Thoracic aorta (tissue), 2 donors: Measurements from ENCODE around the gene ABCC12. TPM values are rescaled to one million over a fixed set of nuclear protein-coding genes. Genes with fewer than 3 reads are reported as not detected.

Experiments
- ATAC-seq: fragments of 150-250 bp; one replicate; pipeline ENCODE4 v1.8.0; 2017; ENCODE audit warnings: low read depth; ENCODE audit not compliant: insufficient number of reproducible peaks, low FRiP score
- DNase-seq: peaks from one replicate; pipeline ENCODE4 v3.0.0-alpha.2; 2020; ENCODE audit warnings: low spot score
- H3K27ac ChIP-seq, 2 donors: fragments of 200-600 bp; sonication (generic); 1 replicate in 1 of 2; 2 replicates in 1 of 2; pipeline ENCODE4 v1.5.1; 2016; ENCODE audit warnings: mild to moderate bottlenecking in 2 of 2, moderate library complexity in 2 of 2
- H3K27me3 ChIP-seq: fragments of 200-600 bp; sonication (generic); replicated peaks from 2 replicates; pipeline ENCODE4 v1.6.0; 2016; ENCODE audit warnings: mild to moderate bottlenecking; ENCODE audit not compliant: insufficient read depth
- H3K36me3 ChIP-seq: fragments of 200-600 bp; sonication (generic); one replicate; pipeline ENCODE4 v1.5.1; 2016
- H3K4me1 ChIP-seq, 2 donors: fragments of 200-600 bp; sonication (generic); 1 replicate in 1 of 2; 2 replicates in 1 of 2; pipeline versions ENCODE4 v1.5.1 to v1.6.0; 2016; ENCODE audit warnings: low read depth in 2 of 2, mild to moderate bottlenecking in 1 of 2; ENCODE audit not compliant: control insufficient read depth in 1 of 2
- H3K4me3 ChIP-seq: fragments of 200-600 bp; sonication (generic); 2 replicates; pipeline ENCODE4 v1.5.1; 2016; ENCODE audit warnings: mild to moderate bottlenecking
- H3K9me3 ChIP-seq: fragments of 200-600 bp; sonication (generic); 2 replicates; pipeline ENCODE4 v1.5.1; 2016
- total RNA-seq, 2 donors: library from RNA; depleted of rRNA; stranded (reverse); fragments of >200 nt; gene quantifications; one replicate each; pipeline versions ENCODE4 v1.1.0 to v1.2.3, GENCODE V29; 2016
- TF ChIP-seq, protein P1 (sequence below): fragments of 200-600 bp; sonication (generic); IDR thresholded peaks from one replicate; pipeline ENCODE4 v1.5.1; 2019; ENCODE audit warnings: antibody characterized with exemption

Gene ABCC12
- total RNA-seq, 2 donors from 2014 or later, result not detected

GRCh38 chr16:48157794-48158193 lies 2.0 kb upstream of the ABCC12 start:
- no peaks in the 10 kb centered on the region for H3K4me1 ChIP-seq
- no peak for DNase-seq
- no peak overlapping the region for H3K27ac ChIP-seq
- ATAC-seq, result no peak
- no peaks in the 10 kb centered on the region for H3K9me3 ChIP-seq
- TF ChIP-seq, protein P1, sequence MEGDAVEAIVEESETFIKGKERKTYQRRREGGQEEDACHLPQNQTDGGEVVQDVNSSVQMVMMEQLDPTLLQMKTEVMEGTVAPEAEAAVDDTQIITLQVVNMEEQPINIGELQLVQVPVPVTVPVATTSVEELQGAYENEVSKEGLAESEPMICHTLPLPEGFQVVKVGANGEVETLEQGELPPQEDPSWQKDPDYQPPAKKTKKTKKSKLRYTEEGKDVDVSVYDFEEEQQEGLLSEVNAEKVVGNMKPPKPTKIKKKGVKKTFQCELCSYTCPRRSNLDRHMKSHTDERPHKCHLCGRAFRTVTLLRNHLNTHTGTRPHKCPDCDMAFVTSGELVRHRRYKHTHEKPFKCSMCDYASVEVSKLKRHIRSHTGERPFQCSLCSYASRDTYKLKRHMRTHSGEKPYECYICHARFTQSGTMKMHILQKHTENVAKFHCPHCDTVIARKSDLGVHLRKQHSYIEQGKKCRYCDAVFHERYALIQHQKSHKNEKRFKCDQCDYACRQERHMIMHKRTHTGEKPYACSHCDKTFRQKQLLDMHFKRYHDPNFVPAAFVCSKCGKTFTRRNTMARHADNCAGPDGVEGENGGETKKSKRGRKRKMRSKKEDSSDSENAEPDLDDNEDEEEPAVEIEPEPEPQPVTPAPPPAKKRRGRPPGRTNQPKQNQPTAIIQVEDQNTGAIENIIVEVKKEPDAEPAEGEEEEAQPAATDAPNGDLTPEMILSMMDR, result no peak
- no peaks in the 10 kb centered on the region for H3K27me3 ChIP-seq
- H3K36me3 ChIP-seq, result no peaks in the 10 kb centered on the region
- no peak overlapping the region for H3K4me3 ChIP-seq

DNA sequence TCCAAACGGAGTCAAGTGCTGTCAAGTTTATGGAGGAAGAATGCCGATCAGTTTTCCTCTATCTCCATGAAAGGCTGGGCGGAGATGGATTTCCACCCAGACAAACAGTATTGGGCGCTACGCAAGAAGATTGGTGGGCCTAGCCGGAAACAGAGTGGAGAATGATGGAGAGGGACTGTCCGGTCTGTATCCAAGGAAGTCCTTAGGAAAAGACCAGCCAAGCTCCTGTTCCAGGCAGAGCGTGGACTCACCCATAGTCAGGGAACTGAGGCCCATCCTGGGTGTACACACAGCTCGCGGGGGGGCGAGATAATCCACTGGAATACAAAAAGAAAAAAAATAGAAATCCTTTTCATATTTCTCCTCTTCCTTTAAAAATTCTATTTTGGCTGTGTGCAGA lies 1.5 kb upstream of the ABCC12 start:
- ATAC-seq (no peak), DNase-seq (no peak)
- H3K27ac ChIP-seq, result no peak overlapping the region
- H3K27me3 ChIP-seq, result no peaks in the 10 kb centered on the region
- no peaks in the 10 kb centered on the region for H3K9me3 ChIP-seq
- no peak overlapping the region for H3K4me3 ChIP-seq
- H3K4me1 ChIP-seq, result no peaks in the 10 kb centered on the region
- no peaks in the 10 kb centered on the region for H3K36me3 ChIP-seq
- TF ChIP-seq, protein P1, result no peak

DNA sequence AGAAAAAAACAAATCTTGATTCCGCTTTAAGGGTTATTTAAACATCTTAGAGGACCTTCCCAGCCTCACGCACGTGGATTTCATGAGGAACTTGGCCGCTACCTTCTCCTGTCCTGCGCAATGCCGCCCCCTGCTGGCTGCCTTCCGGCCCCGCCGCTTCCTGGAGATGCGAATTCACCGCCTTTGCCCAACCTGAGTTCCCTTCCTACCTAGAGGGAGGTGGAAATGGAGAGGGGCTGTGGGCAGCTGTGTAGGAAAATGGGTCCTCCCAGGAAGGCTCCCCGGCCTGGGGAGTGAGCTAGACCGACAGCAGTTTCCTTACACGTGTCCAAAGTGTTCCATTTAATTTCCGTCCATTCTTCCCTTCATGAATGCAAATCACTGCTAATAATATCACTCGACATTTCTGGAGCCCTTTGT lies 1.0 kb upstream of the ABCC12 start:
- Histone ChIP-seq H3K4me3 (no peak overlapping the region), H3K4me1 (no peaks in the 10 kb centered on the region), H3K9me3 (no peaks in the 10 kb centered on the region), H3K27me3 (no peaks in the 10 kb centered on the region), H3K36me3 (no peaks in the 10 kb centered on the region), H3K27ac (no peak overlapping the region)
- TF ChIP-seq, protein P1, result peak; percentile 86
- peak; percentile 11 for DNase-seq
- ATAC-seq, result no peak

DNA sequence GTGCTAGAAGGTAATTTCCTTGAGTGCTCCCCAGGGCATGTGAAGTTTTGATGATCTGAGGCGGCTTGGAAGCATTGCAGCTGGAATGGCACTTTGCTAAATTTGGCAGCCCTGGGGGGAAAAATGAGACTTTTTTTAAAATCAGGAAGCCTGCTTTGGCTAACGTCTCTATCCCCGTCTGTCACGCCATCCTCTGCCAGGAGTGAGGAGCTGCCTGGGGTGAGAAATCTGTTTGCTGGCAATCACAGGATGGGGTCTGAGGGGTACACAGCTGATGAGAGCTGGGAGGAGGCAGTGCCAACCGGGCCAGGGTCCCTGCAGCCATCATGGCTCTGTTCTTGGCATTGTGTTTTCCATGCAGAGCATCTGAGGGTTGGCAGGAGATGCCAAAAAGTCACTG lies 2.0 kb downstream of the ABCC12 start:
- Histone ChIP-seq H3K27me3 (no peaks in the 10 kb centered on the region), H3K4me1 (no peaks in the 10 kb centered on the region), H3K9me3 (no peaks in the 10 kb centered on the region), H3K27ac (no peak overlapping the region), H3K36me3 (no peaks in the 10 kb centered on the region), H3K4me3 (no peak overlapping the region)
- TF ChIP-seq, protein P1, result no peak
- ATAC-seq (no peak), DNase-seq (no peak)

- Histone ChIP-seq H3K9me3 (no peaks in the 10 kb centered on the region), H3K4me1 (no peaks in the 10 kb centered on the region), H3K4me3 (no peak overlapping the region), H3K27ac (no peak overlapping the region), H3K27me3 (no peaks in the 10 kb centered on the region), H3K36me3 (no peaks in the 10 kb centered on the region)
- TF ChIP-seq, protein P1, result no peak
- ATAC-seq (no peak), DNase-seq (no peak)
Observed at GRCh38 chr16:48152226-48152625, 3.6 kb downstream of the ABCC12 start.
